ENCODE results near the gene SHC1.
A peak's percentile ranks its signal among the peaks of the same experiment; 100 is the strongest.
"Not testable (repeated sequence)": the region's sequence is repeated elsewhere in the genome, so short reads cannot be mapped to it uniquely, and the experiment has no call there.

SHC1 gene

GRCh38 chr1:154983776-154984466 is 13.4 kb upstream of the SHC1 start:
- TF ChIP-seq CTCF (IDR thresholded peaks at IDR 0.05; ENCODE audit: control insufficient read depth, extremely low read depth, insufficient read depth) = no peak
- no peak for DNase-seq (ENCODE audit: low read depth)
- H3K4me3 ChIP-seq (ENCODE audit: low read depth, low read length) = peak overlapping the region; percentile 74

- no peak for TF ChIP-seq CTCF (IDR thresholded peaks at IDR 0.05; ENCODE audit: control insufficient read depth, extremely low read depth, insufficient read depth)
- DNase-seq (ENCODE audit: low read depth) = peak; percentile 100
- H3K4me3 ChIP-seq (ENCODE audit: low read depth, low read length) = peak within 1 kb of the TSS; percentile 74
Measured at GRCh38 chr1:154982897-154983648, 12.5 kb upstream of the SHC1 start, which contains the start of gene FLAD1. TSS of gene FLAD1 (plus strand) at chr1:154983344. CDS start at chr1:154983695, 351 bp downstream.

GRCh38 chr1:154982341-154982740 is 11.8 kb upstream of the SHC1 start:
- no peak for DNase-seq (ENCODE audit: low read depth)
- H3K4me3 ChIP-seq (ENCODE audit: low read depth, low read length) = peak overlapping the region; percentile 74
- TF ChIP-seq CTCF (IDR thresholded peaks at IDR 0.05; ENCODE audit: control insufficient read depth, extremely low read depth, insufficient read depth) = no peak

- no peak for DNase-seq (ENCODE audit: low read depth)
- H3K4me3 ChIP-seq (ENCODE audit: low read depth, low read length) = no peak overlapping the region
- no peak for TF ChIP-seq CTCF (IDR thresholded peaks at IDR 0.05; ENCODE audit: control insufficient read depth, extremely low read depth, insufficient read depth)
Measured at GRCh38 chr1:154978360-154978759, 7.8 kb upstream of the SHC1 start.

- H3K4me3 ChIP-seq (ENCODE audit: low read depth, low read length); DNase-seq (ENCODE audit: low read depth): not testable (repeated sequence)
Measured at GRCh38 chr1:154977762-154978161, 7.2 kb upstream of the SHC1 start.

- no peak for DNase-seq (ENCODE audit: low read depth)
- TF ChIP-seq CTCF (IDR thresholded peaks at IDR 0.05; ENCODE audit: control insufficient read depth, extremely low read depth, insufficient read depth) = no peak
- H3K4me3 ChIP-seq (ENCODE audit: low read depth, low read length) = peak overlapping the region; percentile 75
Measured at GRCh38 chr1:154975409-154976059, 5.0 kb upstream of the SHC1 start.

GRCh38 chr1:154974808-154975408 is 4.4 kb upstream of the SHC1 start:
- peak overlapping the region; percentile 75 for H3K4me3 ChIP-seq (ENCODE audit: low read depth, low read length)
- no peak for TF ChIP-seq CTCF (IDR thresholded peaks at IDR 0.05; ENCODE audit: control insufficient read depth, extremely low read depth, insufficient read depth)

More at GRCh38 chr1:154974808-154975408, 4.4 kb upstream of the SHC1 start:
- DNase-seq (ENCODE audit: low read depth) = peak; percentile 88

Measured in LNCaP clone FGC (cell line).